Fibroblast of skin of abdomen (primary cell): ENCODE results near the gene SCYL2. TPM values are rescaled to one million over a fixed set of nuclear protein-coding genes. Genes with fewer than 3 reads are reported as not detected.
"Not testable (repeated sequence)": the region's sequence is repeated elsewhere in the genome, so short reads cannot be mapped to it uniquely, and the experiment has no call there.

ENCODE experiments used
- DNase-seq: peaks from one replicate; pipeline ENCODE4 v3.0.0-alpha.2; 2013
- polyA plus RNA-seq, 2 experiments: library from polyadenylated mRNA; unstranded; fragments of 120-200 nt; gene quantifications; one replicate each; pipeline ENCODE4 v1.2.1, GENCODE V29; 2013; ENCODE audit not compliant: insufficient read length in 2 of 2

The SCYL2 gene
- 34.6 TPM for polyA plus RNA-seq (2013, experiment 1 of 2; ENCODE audit: insufficient read length)
- 35.3 TPM for polyA plus RNA-seq (2013, experiment 2 of 2; ENCODE audit: insufficient read length)

- peak; percentile 98 for DNase-seq
These were observed at the start of gene SCYL2, which contains the start of gene DEPDC4 for GRCh38 chr12:100266835-100267602. Gene SCYL2 (plus strand): TSS chr12:100267177. CDS start chr12:100282971, 15,794 bp downstream. Gene DEPDC4 (minus strand): TSS chr12:100267079. CDS start chr12:100267076, 3 bp downstream.

- no peak for DNase-seq
These were observed 47.5 kb upstream of the SCYL2 start for GRCh38 chr12:100219328-100220109.

GRCh38 chr12:100221523-100221922, 45.5 kb upstream of the SCYL2 start:
- no peak for DNase-seq

GRCh38 chr12:100222173-100222572, 44.8 kb upstream of the SCYL2 start:
- DNase-seq: not testable (repeated sequence)

GRCh38 chr12:100225491-100225890, 41.5 kb upstream of the SCYL2 start:
- no peak for DNase-seq

- peak; percentile 10 for DNase-seq
These were observed 37.8 kb upstream of the SCYL2 start for GRCh38 chr12:100229036-100229635.

- DNase-seq: no peak
These were observed 37.1 kb upstream of the SCYL2 start for GRCh38 chr12:100229876-100230275.

GRCh38 chr12:100231873-100232272, 35.1 kb upstream of the SCYL2 start:
- not testable (repeated sequence) for DNase-seq

- peak; percentile 16 for DNase-seq
These were observed 32.8 kb upstream of the SCYL2 start for GRCh38 chr12:100234166-100234565.

- peak; percentile 62 for DNase-seq
These were observed 32.2 kb upstream of the SCYL2 start for GRCh38 chr12:100234591-100235304.

GRCh38 chr12:100238801-100239200, 28.2 kb upstream of the SCYL2 start:
- no peak for DNase-seq

GRCh38 chr12:100239589-100239988, 27.4 kb upstream of the SCYL2 start:
- DNase-seq: no peak

GRCh38 chr12:100243137-100243536, 23.8 kb upstream of the SCYL2 start:
- no peak for DNase-seq

GRCh38 chr12:100247765-100248164, 19.2 kb upstream of the SCYL2 start:
- no peak for DNase-seq

- peak; percentile 31 for DNase-seq
These were observed 18.1 kb upstream of the SCYL2 start for GRCh38 chr12:100248886-100249285.

GRCh38 chr12:100249941-100250340, 17.0 kb upstream of the SCYL2 start:
- DNase-seq: no peak

GRCh38 chr12:100251917-100252316, 15.1 kb upstream of the SCYL2 start:
- DNase-seq: no peak

- DNase-seq: no peak
These were observed 13.5 kb upstream of the SCYL2 start for GRCh38 chr12:100253437-100253836.

GRCh38 chr12:100254876-100255275, 12.1 kb upstream of the SCYL2 start:
- no peak for DNase-seq

- no peak for DNase-seq
These were observed 8.8 kb upstream of the SCYL2 start for GRCh38 chr12:100258127-100258526.

- DNase-seq: no peak
These were observed 3.8 kb upstream of the SCYL2 start for GRCh38 chr12:100263131-100263530.

GRCh38 chr12:100265107-100265506, 1.9 kb upstream of the SCYL2 start:
- DNase-seq: not testable (repeated sequence)
